Measurements from ENCODE around the gene NR6A1.

The NR6A1 gene

GRCh38 chr9:124730772-124731171 lies 40.3 kb downstream of the NR6A1 start:
- no peak for DNase-seq (ENCODE audit: extremely low read depth in 1 of 2, low read depth in 1 of 2)

- DNase-seq (ENCODE audit: extremely low read depth in 1 of 2, low read depth in 1 of 2), result no peak
Observed at GRCh38 chr9:124726886-124727285, 44.2 kb downstream of the NR6A1 start.

- DNase-seq (ENCODE audit: extremely low read depth in 1 of 2, low read depth in 1 of 2), result no peak
Observed at GRCh38 chr9:124725068-124725452, 46.1 kb downstream of the NR6A1 start.

GRCh38 chr9:124724415-124725067 lies 46.6 kb downstream of the NR6A1 start:
- no peak for DNase-seq (ENCODE audit: extremely low read depth in 1 of 2, low read depth in 1 of 2)

- DNase-seq (ENCODE audit: extremely low read depth in 1 of 2, low read depth in 1 of 2), result no peak
Observed at GRCh38 chr9:124723352-124723751, 47.8 kb downstream of the NR6A1 start.

GRCh38 chr9:124721109-124721906 lies 49.8 kb downstream of the NR6A1 start:
- DNase-seq (ENCODE audit: extremely low read depth in 1 of 2, low read depth in 1 of 2), result no peak

- DNase-seq (ENCODE audit: extremely low read depth in 1 of 2, low read depth in 1 of 2), result no peak
Observed at GRCh38 chr9:124720429-124721108, 50.5 kb downstream of the NR6A1 start.

- no peak for DNase-seq (ENCODE audit: extremely low read depth in 1 of 2, low read depth in 1 of 2)
Observed at GRCh38 chr9:124718928-124719327, 52.2 kb downstream of the NR6A1 start.

- no peak for DNase-seq (ENCODE audit: extremely low read depth in 1 of 2, low read depth in 1 of 2)
Observed at GRCh38 chr9:124717597-124717996, 53.5 kb downstream of the NR6A1 start.

- DNase-seq (ENCODE audit: extremely low read depth in 1 of 2, low read depth in 1 of 2), result no peak
Observed at GRCh38 chr9:124716808-124717207, 54.3 kb downstream of the NR6A1 start.

GRCh38 chr9:124710766-124711165 lies 60.3 kb downstream of the NR6A1 start:
- DNase-seq (ENCODE audit: extremely low read depth in 1 of 2, low read depth in 1 of 2), result no peak

GRCh38 chr9:124709292-124709690 lies 61.8 kb downstream of the NR6A1 start:
- DNase-seq (ENCODE audit: extremely low read depth in 1 of 2, low read depth in 1 of 2), result no peak

GRCh38 chr9:124708633-124709291 lies 62.3 kb downstream of the NR6A1 start:
- DNase-seq (ENCODE audit: extremely low read depth in 1 of 2, low read depth in 1 of 2), result no peak

- DNase-seq (ENCODE audit: extremely low read depth in 1 of 2, low read depth in 1 of 2), result no peak
Observed at GRCh38 chr9:124708074-124708473, 63.0 kb downstream of the NR6A1 start.

- no peak for DNase-seq (ENCODE audit: extremely low read depth in 1 of 2, low read depth in 1 of 2)
Observed at GRCh38 chr9:124707666-124708065, 63.4 kb downstream of the NR6A1 start.

- DNase-seq (ENCODE audit: extremely low read depth in 1 of 2, low read depth in 1 of 2), result no peak
Observed at GRCh38 chr9:124706685-124707084, 64.4 kb downstream of the NR6A1 start.

- DNase-seq (ENCODE audit: extremely low read depth in 1 of 2, low read depth in 1 of 2), result no peak
Observed at GRCh38 chr9:124699575-124699974, 71.5 kb downstream of the NR6A1 start.

GRCh38 chr9:124698265-124698664 lies 72.8 kb downstream of the NR6A1 start:
- DNase-seq (ENCODE audit: extremely low read depth in 1 of 2, low read depth in 1 of 2), result no peak

GRCh38 chr9:124697326-124698200 lies 73.5 kb downstream of the NR6A1 start:
- no peak for DNase-seq (ENCODE audit: extremely low read depth in 1 of 2, low read depth in 1 of 2)

GRCh38 chr9:124696101-124696500 lies 75.0 kb downstream of the NR6A1 start:
- DNase-seq (ENCODE audit: extremely low read depth in 1 of 2, low read depth in 1 of 2), result no peak

All from activated CD8-positive, alpha-beta memory T cell treated with anti-CD3 and anti-CD28 coated beads for 1 hour (primary cell).